ENCODE measurements around the gene ZNF25.

DNA sequence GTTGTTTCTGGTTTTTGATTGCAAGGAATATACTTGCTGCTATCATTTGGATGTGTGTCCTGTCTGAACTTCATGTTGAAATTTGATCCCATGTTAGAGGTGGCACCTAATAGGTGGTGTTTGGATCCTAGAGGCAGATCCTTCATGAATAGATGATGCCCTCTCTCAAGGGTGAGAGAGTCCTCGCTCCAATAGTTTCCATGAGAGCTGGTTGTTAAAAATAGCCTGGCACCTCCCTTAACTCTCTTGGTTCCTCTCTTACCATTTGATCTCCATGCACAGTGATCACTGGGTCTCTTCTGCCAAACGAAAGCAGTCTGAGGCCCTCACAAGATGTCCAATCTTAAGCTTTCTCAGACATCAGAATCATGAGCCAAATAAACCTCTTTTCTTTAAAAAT lies 70.1 kb downstream of the ZNF25 start:
- TF ChIP-seq, protein P1, sequence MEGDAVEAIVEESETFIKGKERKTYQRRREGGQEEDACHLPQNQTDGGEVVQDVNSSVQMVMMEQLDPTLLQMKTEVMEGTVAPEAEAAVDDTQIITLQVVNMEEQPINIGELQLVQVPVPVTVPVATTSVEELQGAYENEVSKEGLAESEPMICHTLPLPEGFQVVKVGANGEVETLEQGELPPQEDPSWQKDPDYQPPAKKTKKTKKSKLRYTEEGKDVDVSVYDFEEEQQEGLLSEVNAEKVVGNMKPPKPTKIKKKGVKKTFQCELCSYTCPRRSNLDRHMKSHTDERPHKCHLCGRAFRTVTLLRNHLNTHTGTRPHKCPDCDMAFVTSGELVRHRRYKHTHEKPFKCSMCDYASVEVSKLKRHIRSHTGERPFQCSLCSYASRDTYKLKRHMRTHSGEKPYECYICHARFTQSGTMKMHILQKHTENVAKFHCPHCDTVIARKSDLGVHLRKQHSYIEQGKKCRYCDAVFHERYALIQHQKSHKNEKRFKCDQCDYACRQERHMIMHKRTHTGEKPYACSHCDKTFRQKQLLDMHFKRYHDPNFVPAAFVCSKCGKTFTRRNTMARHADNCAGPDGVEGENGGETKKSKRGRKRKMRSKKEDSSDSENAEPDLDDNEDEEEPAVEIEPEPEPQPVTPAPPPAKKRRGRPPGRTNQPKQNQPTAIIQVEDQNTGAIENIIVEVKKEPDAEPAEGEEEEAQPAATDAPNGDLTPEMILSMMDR (IDR thresholded peaks at IDR 0.05) = no peak
- no peak for TF ChIP-seq KAT7 (CRISPR knock-in tag; IDR thresholded peaks at IDR 0.05; ENCODE audit: borderline replicate concordance)
- TF ChIP-seq CREB1 (CRISPR knock-in tag; IDR thresholded peaks at IDR 0.05) = no peak
- no peak for TF ChIP-seq ESRRA (CRISPR knock-in tag; IDR thresholded peaks at IDR 0.05; ENCODE audit: borderline replicate concordance)
- TF ChIP-seq, protein P2, sequence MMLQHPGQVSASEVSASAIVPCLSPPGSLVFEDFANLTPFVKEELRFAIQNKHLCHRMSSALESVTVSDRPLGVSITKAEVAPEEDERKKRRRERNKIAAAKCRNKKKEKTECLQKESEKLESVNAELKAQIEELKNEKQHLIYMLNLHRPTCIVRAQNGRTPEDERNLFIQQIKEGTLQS (CRISPR knock-in tag; conservative IDR thresholded peaks at IDR 0.05) = no peak
- TF ChIP-seq ZNF232 (CRISPR knock-in tag; IDR thresholded peaks at IDR 0.05) = no peak
- TF ChIP-seq, protein P3, sequence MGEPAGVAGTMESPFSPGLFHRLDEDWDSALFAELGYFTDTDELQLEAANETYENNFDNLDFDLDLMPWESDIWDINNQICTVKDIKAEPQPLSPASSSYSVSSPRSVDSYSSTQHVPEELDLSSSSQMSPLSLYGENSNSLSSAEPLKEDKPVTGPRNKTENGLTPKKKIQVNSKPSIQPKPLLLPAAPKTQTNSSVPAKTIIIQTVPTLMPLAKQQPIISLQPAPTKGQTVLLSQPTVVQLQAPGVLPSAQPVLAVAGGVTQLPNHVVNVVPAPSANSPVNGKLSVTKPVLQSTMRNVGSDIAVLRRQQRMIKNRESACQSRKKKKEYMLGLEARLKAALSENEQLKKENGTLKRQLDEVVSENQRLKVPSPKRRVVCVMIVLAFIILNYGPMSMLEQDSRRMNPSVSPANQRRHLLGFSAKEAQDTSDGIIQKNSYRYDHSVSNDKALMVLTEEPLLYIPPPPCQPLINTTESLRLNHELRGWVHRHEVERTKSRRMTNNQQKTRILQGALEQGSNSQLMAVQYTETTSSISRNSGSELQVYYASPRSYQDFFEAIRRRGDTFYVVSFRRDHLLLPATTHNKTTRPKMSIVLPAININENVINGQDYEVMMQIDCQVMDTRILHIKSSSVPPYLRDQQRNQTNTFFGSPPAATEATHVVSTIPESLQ (CRISPR knock-in tag; IDR thresholded peaks at IDR 0.05) = no peak
- TF ChIP-seq RELA (CRISPR knock-in tag; IDR thresholded peaks at IDR 0.05; ENCODE audit: borderline replicate concordance) = no peak
- TF ChIP-seq, protein P4, sequence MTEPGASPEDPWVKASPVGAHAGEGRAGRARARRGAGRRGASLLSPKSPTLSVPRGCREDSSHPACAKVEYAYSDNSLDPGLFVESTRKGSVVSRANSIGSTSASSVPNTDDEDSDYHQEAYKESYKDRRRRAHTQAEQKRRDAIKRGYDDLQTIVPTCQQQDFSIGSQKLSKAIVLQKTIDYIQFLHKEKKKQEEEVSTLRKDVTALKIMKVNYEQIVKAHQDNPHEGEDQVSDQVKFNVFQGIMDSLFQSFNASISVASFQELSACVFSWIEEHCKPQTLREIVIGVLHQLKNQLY (CRISPR knock-in tag; IDR thresholded peaks at IDR 0.05) = no peak
- no peak for TF ChIP-seq ZNF138 (CRISPR knock-in tag; conservative IDR thresholded peaks at IDR 0.05)
- TF ChIP-seq OVOL2 (CRISPR knock-in tag; IDR thresholded peaks at IDR 0.05; ENCODE audit: borderline replicate concordance) = no peak
- no peak for TF ChIP-seq IRF2 (CRISPR knock-in tag; IDR thresholded peaks at IDR 0.05; ENCODE audit: borderline replicate concordance, low read depth)
- no peak for TF ChIP-seq SMAD3 (CRISPR knock-in tag; IDR thresholded peaks at IDR 0.05; ENCODE audit: borderline replicate concordance)
